B cell (primary cell): Measurements from ENCODE around the gene CDC5L. TPM values are rescaled to one million over a fixed set of nuclear protein-coding genes. Genes with fewer than 3 reads are reported as not detected.

ENCODE experiments used
- ATAC-seq: fragments of 200-7000 bp; cut with Tn5 transposase; one replicate; pipeline ENCODE4 v1.10.0; 2021; ENCODE audit warnings: low read depth, mild to moderate bottlenecking, moderate number of reproducible peaks, moderate library complexity
- CTCF ChIA-PET: fragments of 350-600 bp; sonication (Branson Sonifier 250); formaldehyde crosslinking; loops from one replicate; lab custom pipeline; 2021; ENCODE audit warnings: antibody characterized with exemption, inconsistent platforms; lab: Charles Lee
- POLR2A ChIA-PET: fragments of 350-600 bp; sonication (Branson Sonifier 250); formaldehyde crosslinking; loops from one replicate; lab custom pipeline; 2021; ENCODE audit warnings: antibody characterized with exemption; lab: Charles Lee
- DNase-seq: peaks from one replicate; pipeline ENCODE4 v3.0.0; 2013
- H2AFZ ChIP-seq: 2 replicates; pipeline ENCODE4 v1.6.1; 2012; ENCODE audit warnings: mild to moderate bottlenecking, low read depth, low read length; ENCODE audit not compliant: insufficient read depth, poor library complexity, severe bottlenecking
- H3K27ac ChIP-seq, 2 donors: 1 replicate in 1 of 2; 2 replicates in 1 of 2; pipeline ENCODE4 v1.5.1; 2012 to 2013; ENCODE audit warnings: low read length in 2 of 2, mild to moderate bottlenecking in 2 of 2, moderate library complexity in 1 of 2
- H3K27me3 ChIP-seq, 4 experiments: fragments of 200-600 bp in 1 of 4; sonication (generic) in 1 of 4; replicated peaks in 1 of 4; 1 replicate in 2 of 4; 2 replicates in 2 of 4; pipeline versions ENCODE4 v1.6.1 to v1.7.0; 2013 to 2016; ENCODE audit warnings: low read length in 3 of 4, mild to moderate bottlenecking in 2 of 4, mixed read lengths in 1 of 4, moderate library complexity in 1 of 4; ENCODE audit not compliant: insufficient read depth in 4 of 4, control insufficient read depth in 3 of 4; ENCODE audit errors: control extremely low read depth in 1 of 4
- H3K36me3 ChIP-seq, 2 experiments: replicated peaks in 1 of 2; 1 replicate in 1 of 2; 2 replicates in 1 of 2; pipeline versions ENCODE4 v1.6.1 to v1.7.1; 2013; ENCODE audit warnings: low read length in 1 of 2; ENCODE audit not compliant: insufficient read depth in 2 of 2, control insufficient read depth in 1 of 2; ENCODE audit errors: control extremely low read depth in 1 of 2, extremely low read depth in 1 of 2
- H3K4me1 ChIP-seq, 2 donors: fragments of 200-600 bp in 1 of 2; sonication (generic) in 1 of 2; 1 replicate in 1 of 2; 2 replicates in 1 of 2; pipeline versions ENCODE4 v1.5.1 to v1.6.1; 2013 to 2017; ENCODE audit warnings: low read length in 2 of 2; ENCODE audit not compliant: control insufficient read depth in 2 of 2, insufficient read depth in 2 of 2
- H3K4me2 ChIP-seq: replicated peaks from 2 replicates; pipeline ENCODE3; 2012; ENCODE audit warnings: mild to moderate bottlenecking, low read depth, low read length; ENCODE audit not compliant: poor library complexity, severe bottlenecking
- H3K4me3 ChIP-seq, 5 experiments: fragments of 200-600 bp in 1 of 5; sonication (generic) in 1 of 5; 1 replicate in 3 of 5; 2 replicates in 2 of 5; pipeline versions ENCODE4 v1.5.1 to v1.7.0; 2011 to 2016; ENCODE audit warnings: low read length in 4 of 5, mild to moderate bottlenecking in 4 of 5, low read depth in 2 of 5, control low read depth in 1 of 5, moderate library complexity in 1 of 5; ENCODE audit not compliant: insufficient read depth in 1 of 5; ENCODE audit errors: control extremely low read depth in 1 of 5, extremely low read depth in 1 of 5
- H3K79me2 ChIP-seq: fragments of 200-600 bp; sonication (generic); one replicate; pipeline ENCODE4 v1.6.0; 2016; ENCODE audit warnings: low read length; ENCODE audit not compliant: control insufficient read depth, insufficient read depth
- H3K9ac ChIP-seq: fragments of 200-600 bp; sonication (generic); 2 replicates; pipeline ENCODE4 v1.6.1; 2017; ENCODE audit warnings: mild to moderate bottlenecking, low read length, moderate library complexity
- H3K9me3 ChIP-seq, 3 donors: one replicate each; pipeline versions ENCODE4 v1.6.1 to v1.7.1; 2013; ENCODE audit warnings: low read length in 2 of 3; ENCODE audit not compliant: control insufficient read depth in 2 of 3, insufficient read depth in 1 of 3; ENCODE audit errors: control extremely low read depth in 1 of 3
- H4K20me1 ChIP-seq: 2 replicates; pipeline ENCODE4 v1.6.0; 2012; ENCODE audit warnings: mild to moderate bottlenecking, low read length; ENCODE audit not compliant: insufficient read depth, control insufficient read depth, poor library complexity, severe bottlenecking
- H3K27ac Mint-ChIP-seq: one replicate; pipeline ENCODE4 v1.8.0; 2021; ENCODE audit warnings: mixed read lengths
- H3K27me3 Mint-ChIP-seq: one replicate; pipeline ENCODE4 v1.8.0; 2021; ENCODE audit warnings: mixed read lengths
- H3K4me1 Mint-ChIP-seq: one replicate; pipeline ENCODE4 v1.8.0; 2021; ENCODE audit warnings: mixed read lengths
- H3K4me3 Mint-ChIP-seq: one replicate; pipeline ENCODE4 v1.8.0; 2021; ENCODE audit warnings: mixed read lengths
- H3K9me3 Mint-ChIP-seq: one replicate; pipeline ENCODE4 v1.8.0; 2022; ENCODE audit warnings: mixed read lengths; ENCODE audit not compliant: insufficient read depth
- EZH2 ChIP-seq: IDR thresholded peaks from 2 replicates; pipeline ENCODE4 v1.6.1; 2012; ENCODE audit warnings: borderline replicate concordance, low read depth, mild to moderate bottlenecking, moderate library complexity, low read length; ENCODE audit not compliant: insufficient read depth, poor library complexity, severe bottlenecking
- WGBS: methylation state at CpG from one replicate; pipeline ENCODE4 v1.1.5; 2013; ENCODE audit warnings: missing lambda C conversion rate; ENCODE audit not compliant: insufficient coverage; 5-methylcytosine and 5-hydroxymethylcytosine counted together
- intact Hi-C: fragments of 100-400 bp; cut with micrococcal nuclease; formaldehyde crosslinking; loops from one replicate; pipeline ENCODE4 v1.10.0; 2022
- polyA plus RNA-seq: library from polyadenylated mRNA; depleted of rRNA; stranded (reverse); fragments of >200 nt; gene quantifications from 2 replicates; pipeline ENCODE4 v1.2.3, GENCODE V29; 2012
- total RNA-seq, 2 donors: library from RNA; stranded (reverse); fragments of 120-200 nt in 1 of 2; gene quantifications; 1 replicate in 1 of 2; 2 replicates in 1 of 2; pipeline versions ENCODE4 v1.2.3 to v1.2.4, GENCODE V29; 2013 to 2022
- TF ChIP-seq, protein P1 (sequence below): fragments of 200-600 bp; IDR thresholded peaks from one replicate; pipeline ENCODE4 v1.8.0; 2022; ENCODE audit warnings: antibody characterized with exemption, mild to moderate bottlenecking

The CDC5L gene
- total and polyA plus RNA-seq, 2 donors (not counting 1 experiment from before 2014, with no cell fraction given): 4.1 to 22.2 TPM

GRCh38 chr6:44363377-44363926, 24.1 kb upstream of the CDC5L start:
- H4K20me1 ChIP-seq: no peaks in the 10 kb centered on the region
- H3K9ac ChIP-seq: no peak overlapping the region
- no peaks in the 10 kb centered on the region for H3K79me2 ChIP-seq
- peaks cover 0 to 11% (median 0%) of the 10 kb centered on the region in 4 experiments for H3K27me3 ChIP-seq
- DNase-seq: no peak
- intact Hi-C loops: no loop called here
- ChIA-PET CTCF (interaction anchor here (0.6 kb wide), 1 partner anchor 1938 kb away, joined by 7 read pairs; no protein-coding TSS in a partner anchor), POLR2A (no interaction called here)
- no peak overlapping the region for H3K4me3 Mint-ChIP-seq
- no peaks in the 10 kb centered on the region for H3K9me3 ChIP-seq
- TF ChIP-seq, protein P1, sequence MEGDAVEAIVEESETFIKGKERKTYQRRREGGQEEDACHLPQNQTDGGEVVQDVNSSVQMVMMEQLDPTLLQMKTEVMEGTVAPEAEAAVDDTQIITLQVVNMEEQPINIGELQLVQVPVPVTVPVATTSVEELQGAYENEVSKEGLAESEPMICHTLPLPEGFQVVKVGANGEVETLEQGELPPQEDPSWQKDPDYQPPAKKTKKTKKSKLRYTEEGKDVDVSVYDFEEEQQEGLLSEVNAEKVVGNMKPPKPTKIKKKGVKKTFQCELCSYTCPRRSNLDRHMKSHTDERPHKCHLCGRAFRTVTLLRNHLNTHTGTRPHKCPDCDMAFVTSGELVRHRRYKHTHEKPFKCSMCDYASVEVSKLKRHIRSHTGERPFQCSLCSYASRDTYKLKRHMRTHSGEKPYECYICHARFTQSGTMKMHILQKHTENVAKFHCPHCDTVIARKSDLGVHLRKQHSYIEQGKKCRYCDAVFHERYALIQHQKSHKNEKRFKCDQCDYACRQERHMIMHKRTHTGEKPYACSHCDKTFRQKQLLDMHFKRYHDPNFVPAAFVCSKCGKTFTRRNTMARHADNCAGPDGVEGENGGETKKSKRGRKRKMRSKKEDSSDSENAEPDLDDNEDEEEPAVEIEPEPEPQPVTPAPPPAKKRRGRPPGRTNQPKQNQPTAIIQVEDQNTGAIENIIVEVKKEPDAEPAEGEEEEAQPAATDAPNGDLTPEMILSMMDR: no peak
- TF ChIP-seq EZH2: no peak
- no peak for ATAC-seq
- H3K36me3 ChIP-seq: no peaks in the 10 kb centered on the region
- peaks cover 10% of the 10 kb centered on the region for H3K4me1 Mint-ChIP-seq
- no peak overlapping the region for H3K27ac Mint-ChIP-seq
- no peaks in the 10 kb centered on the region for H3K9me3 Mint-ChIP-seq
- peaks cover 12% of the 10 kb centered on the region for H3K27me3 Mint-ChIP-seq
- no peak overlapping the region for H2AFZ ChIP-seq
- no peak overlapping the region for H3K4me2 ChIP-seq
- 93% methylated on average over 2 of the region's 3 CpGs for WGBS
- no peak overlapping the region for H3K27ac ChIP-seq
- no peaks in the 10 kb centered on the region for H3K4me1 ChIP-seq
- no peak overlapping the region for H3K4me3 ChIP-seq

DNA sequence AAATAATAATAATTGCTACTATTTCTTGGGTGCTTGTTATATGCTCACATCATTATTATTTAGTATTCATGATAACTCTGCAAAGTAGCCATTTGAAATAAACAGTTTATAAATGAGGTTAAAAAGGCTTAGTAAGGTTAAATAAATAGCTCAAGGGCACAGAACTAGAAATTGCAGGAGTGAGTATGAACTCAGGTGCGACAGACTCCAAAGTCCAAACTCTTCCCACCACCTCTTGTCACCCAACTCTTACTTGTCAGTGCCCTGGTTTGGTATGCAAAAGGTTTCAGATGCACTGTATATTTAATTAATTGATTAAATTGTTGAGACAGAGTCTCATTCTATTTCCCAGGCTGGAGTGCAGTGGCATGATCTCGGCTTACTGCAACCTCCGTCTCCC, 20.7 kb upstream of the CDC5L start:
- Mint-ChIP-seq H3K4me3 (no peak overlapping the region), H3K27ac (no peak overlapping the region), H3K4me1 (peaks cover 10% of the 10 kb centered on the region), H3K9me3 (no peaks in the 10 kb centered on the region), H3K27me3 (peaks cover 18% of the 10 kb centered on the region)
- Histone ChIP-seq H3K9me3 (no peaks in the 10 kb centered on the region), H3K4me3 (no peak overlapping the region), H2AFZ (no peak overlapping the region), H4K20me1 (no peaks in the 10 kb centered on the region), H3K27ac (no peak overlapping the region), H3K36me3 (no peaks in the 10 kb centered on the region), H3K27me3 (peaks cover 0 to 4% (median 2%) of the 10 kb centered on the region in 4 experiments), H3K9ac (no peak overlapping the region), H3K79me2 (no peaks in the 10 kb centered on the region), H3K4me1 (no peaks in the 10 kb centered on the region), H3K4me2 (no peak overlapping the region)
- intact Hi-C loops: no loop called here
- ChIA-PET CTCF (no interaction called here), POLR2A (no interaction called here)
- no CpG with 5 or more reads among the region's 3 CpGs for WGBS
- no peak for ATAC-seq
- TF ChIP-seq EZH2: no peak
- TF ChIP-seq, protein P1: no peak
- no peak for DNase-seq
